22Rv1 (cell line): ENCODE results near the gene VEGFD.

Source experiments
- H3K27ac ChIP-seq: fragments of 450-650 bp; 2 replicates; pipeline ENCODE4 v1.5.1; 2017
- ZFX ChIP-seq: fragments of 450-650 bp; IDR thresholded peaks from 2 replicates; pipeline ENCODE4 v1.6.1; 2017; ENCODE audit warnings: antibody characterized with exemption, borderline replicate concordance
- TF ChIP-seq, protein P1 (sequence below): fragments of 450-650 bp; IDR thresholded peaks from 2 replicates; pipeline ENCODE4 v1.5.1; 2017; ENCODE audit warnings: mild to moderate bottlenecking

VEGFD gene, protein sequence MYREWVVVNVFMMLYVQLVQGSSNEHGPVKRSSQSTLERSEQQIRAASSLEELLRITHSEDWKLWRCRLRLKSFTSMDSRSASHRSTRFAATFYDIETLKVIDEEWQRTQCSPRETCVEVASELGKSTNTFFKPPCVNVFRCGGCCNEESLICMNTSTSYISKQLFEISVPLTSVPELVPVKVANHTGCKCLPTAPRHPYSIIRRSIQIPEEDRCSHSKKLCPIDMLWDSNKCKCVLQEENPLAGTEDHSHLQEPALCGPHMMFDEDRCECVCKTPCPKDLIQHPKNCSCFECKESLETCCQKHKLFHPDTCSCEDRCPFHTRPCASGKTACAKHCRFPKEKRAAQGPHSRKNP

DNA sequence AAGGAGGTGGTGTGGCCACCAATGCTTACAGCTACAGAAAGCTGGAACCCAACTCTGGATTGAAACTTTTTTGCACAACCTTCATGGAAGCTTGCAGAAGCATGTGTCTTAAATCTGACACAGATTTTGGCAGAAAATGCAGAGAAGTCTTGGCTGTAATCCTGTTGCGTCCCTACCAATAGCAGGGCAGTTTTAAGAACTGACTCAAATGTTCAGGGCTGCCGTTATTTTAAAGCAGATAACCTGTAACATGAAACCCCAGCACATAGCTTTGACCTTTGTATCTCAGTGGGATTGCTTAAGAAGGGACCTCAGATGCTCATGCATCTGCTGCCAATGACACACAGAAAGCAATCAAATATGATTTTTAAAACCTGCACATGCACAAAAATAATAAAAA lies at the start of gene VEGFD:
VEGFD (minus strand) TSS at position 110 of the 400 bp plus-strand sequence. CDS start 467 bp downstream, outside the sequence.
- no peak for TF ChIP-seq ZFX
- TF ChIP-seq, protein P1, sequence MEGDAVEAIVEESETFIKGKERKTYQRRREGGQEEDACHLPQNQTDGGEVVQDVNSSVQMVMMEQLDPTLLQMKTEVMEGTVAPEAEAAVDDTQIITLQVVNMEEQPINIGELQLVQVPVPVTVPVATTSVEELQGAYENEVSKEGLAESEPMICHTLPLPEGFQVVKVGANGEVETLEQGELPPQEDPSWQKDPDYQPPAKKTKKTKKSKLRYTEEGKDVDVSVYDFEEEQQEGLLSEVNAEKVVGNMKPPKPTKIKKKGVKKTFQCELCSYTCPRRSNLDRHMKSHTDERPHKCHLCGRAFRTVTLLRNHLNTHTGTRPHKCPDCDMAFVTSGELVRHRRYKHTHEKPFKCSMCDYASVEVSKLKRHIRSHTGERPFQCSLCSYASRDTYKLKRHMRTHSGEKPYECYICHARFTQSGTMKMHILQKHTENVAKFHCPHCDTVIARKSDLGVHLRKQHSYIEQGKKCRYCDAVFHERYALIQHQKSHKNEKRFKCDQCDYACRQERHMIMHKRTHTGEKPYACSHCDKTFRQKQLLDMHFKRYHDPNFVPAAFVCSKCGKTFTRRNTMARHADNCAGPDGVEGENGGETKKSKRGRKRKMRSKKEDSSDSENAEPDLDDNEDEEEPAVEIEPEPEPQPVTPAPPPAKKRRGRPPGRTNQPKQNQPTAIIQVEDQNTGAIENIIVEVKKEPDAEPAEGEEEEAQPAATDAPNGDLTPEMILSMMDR, result no peak
- H3K27ac ChIP-seq, result no peak within 1 kb of the TSS

DNA sequence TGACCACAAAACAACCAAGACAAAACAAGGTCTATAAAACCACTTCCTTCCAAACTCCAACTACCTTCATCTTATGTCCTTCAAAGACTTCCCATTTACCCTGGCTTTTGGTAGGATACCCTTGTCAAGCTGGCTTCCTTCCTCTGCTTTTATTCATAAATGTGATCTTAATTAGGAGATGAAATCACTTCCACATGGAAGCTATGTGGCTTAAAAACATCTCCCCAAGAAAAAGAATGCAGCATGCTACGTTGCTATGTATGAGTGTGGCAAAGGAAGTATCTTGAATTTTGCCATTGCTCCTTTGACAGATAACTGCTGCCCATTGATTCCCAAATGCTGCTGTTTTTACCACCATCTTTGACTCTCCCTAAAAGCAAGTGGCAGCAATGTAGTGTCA lies 46.4 kb upstream of the VEGFD start:
- no peak overlapping the region for H3K27ac ChIP-seq
- TF ChIP-seq, protein P1, result no peak

DNA sequence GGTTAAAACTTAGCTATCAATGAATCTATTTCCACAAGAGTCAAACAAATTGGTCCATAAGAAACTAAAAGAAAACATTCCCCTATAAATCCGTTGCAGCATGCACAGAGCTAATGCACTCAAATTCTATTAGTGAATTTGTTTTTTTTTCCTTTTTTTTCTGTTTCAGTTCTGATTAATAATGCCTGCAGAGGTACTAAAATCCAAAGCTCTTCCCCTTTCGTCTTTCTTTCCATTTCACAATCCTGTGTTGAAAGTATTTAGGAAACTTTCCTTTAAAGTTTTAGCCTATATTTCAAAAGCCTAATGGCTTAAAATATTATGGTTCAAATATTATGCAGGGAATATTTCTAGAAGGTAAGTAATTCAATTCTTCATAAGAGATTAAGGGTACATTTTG lies 45.9 kb upstream of the VEGFD start:
- H3K27ac ChIP-seq, result no peak overlapping the region
- TF ChIP-seq, protein P1, result no peak
- no peak for TF ChIP-seq ZFX

DNA sequence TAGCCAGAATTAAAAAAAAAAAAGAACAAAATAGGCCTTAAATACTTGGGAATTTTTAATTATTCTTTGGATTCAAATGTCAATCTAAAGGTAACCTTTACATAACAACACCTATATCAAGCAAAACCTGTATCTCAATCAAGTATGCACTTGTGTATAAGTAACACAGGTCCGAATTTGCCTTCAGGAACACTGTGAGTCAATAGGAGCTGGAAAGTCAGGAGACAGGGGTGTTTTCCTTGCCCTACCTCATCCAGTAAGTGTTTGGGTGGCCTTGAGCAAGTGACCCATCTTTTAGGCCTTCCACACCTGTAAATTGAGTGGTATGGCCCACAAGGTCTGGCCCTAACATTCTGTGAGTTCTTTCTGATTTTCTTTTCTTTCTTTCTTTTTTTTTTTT lies 40.8 kb upstream of the VEGFD start:
- H3K27ac ChIP-seq, result no peak overlapping the region
- TF ChIP-seq ZFX, result no peak
- TF ChIP-seq, protein P1, result no peak

DNA sequence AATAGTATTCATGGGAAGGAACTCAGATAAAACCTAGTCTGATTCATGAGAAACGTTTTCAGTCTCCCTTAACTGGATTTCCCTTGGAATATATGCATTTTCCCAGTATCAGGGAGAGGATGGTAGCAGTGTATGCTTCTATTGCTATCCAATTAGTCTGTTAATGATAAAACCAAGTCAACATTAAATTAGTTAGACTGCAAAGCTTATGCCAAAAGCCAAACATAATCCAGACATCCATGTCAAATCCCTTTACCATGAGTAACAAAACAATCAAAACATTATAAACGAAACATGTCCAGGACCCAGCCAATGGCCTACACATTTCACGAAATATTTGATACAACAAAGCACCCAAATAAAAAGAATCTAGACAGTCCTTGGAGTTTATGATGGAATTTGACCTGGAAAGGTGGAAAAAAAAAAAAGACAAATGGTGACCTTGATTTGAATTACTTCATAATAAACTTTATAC lies 34.5 kb upstream of the VEGFD start:
- no peak for TF ChIP-seq ZFX
- TF ChIP-seq, protein P1, result no peak
- H3K27ac ChIP-seq, result no peak overlapping the region

DNA sequence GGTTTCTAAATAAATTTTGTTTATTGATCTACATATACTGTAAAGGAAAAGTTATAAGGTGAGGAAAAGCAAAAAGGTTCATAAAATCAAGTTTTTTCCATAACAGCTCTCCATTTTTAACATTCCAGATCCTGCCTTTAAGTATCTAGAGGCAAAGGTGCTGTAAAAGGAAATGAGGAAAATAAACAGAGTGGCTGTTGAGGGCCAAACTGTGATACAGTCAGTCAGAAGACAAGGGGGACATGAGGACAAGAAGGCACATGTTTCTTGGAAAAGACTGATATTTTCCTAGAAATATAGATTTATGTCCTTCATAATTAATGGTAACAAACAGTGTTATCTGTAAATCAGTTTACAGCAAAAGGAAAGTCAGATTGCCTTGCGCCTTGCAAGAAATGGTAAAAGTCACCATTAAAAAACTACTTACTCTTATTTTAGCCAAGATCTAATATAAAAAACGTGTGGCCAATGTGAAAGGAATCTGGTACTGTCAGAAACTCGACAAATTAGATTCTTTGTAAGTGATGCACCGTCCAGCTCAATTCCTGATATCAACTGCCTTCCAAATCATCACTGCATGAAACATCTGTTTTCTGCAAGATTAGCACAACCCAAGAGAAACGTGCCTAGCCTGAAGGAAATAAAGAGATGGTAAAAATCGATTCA lies 34.0 kb upstream of the VEGFD start:
- no peak overlapping the region for H3K27ac ChIP-seq
- TF ChIP-seq ZFX, result no peak
- TF ChIP-seq, protein P1, result no peak
